Measurements from ENCODE around the gene ARID1B. TPM values are rescaled to one million over a fixed set of nuclear protein-coding genes. Genes with fewer than 3 reads are reported as not detected.

ARID1B gene
- total and polyA plus RNA-seq, 10 donors: 17.7 to 223 (median 141) TPM

GRCh38 chr6:157185986-157186385 lies 408.8 kb downstream of the ARID1B start:
- TF ChIP-seq POLR2A (IDR thresholded peaks at IDR 0.05) (no peak), CTCF (IDR thresholded peaks at IDR 0.05 in 8 of 11, conservative IDR thresholded peaks at IDR 0.05 in 3 of 11) (no peak), POLR2AphosphoS5 (IDR thresholded peaks at IDR 0.05) (no peak)
- H3K27ac ChIP-seq: no peak overlapping the region
- no peaks in the 10 kb centered on the region for H3K9me3 ChIP-seq
- H3K4me1 ChIP-seq: peaks cover 0 to 19% (median 3%) of the 10 kb centered on the region in 6 donors
- 90 to 97% (median 95%) methylated on average over 6 of the region's 6 CpGs for WGBS, 5 donors
- peaks cover 0 to 100% (median 77%) of the 10 kb centered on the region in 6 donors for H3K36me3 ChIP-seq
- H3K4me3 ChIP-seq: no peak overlapping the region
- no peak for DNase-seq
- intact Hi-C loops (cut with DNase I; ENCODE audit: low total_unique reads): loop anchor here (10.0 kb wide), 1 partner anchor 151 kb away; no protein-coding TSS in a partner anchor
- H3K27me3 ChIP-seq (replicated peaks in 1 of 7): no peaks in the 10 kb centered on the region

- intact Hi-C loops (cut with DNase I; ENCODE audit: low total_unique reads): loop anchor here (10.0 kb wide), 1 partner anchor 152 kb away; no protein-coding TSS in a partner anchor
- TF ChIP-seq CTCF (IDR thresholded peaks at IDR 0.05 in 8 of 11, conservative IDR thresholded peaks at IDR 0.05 in 3 of 11) (no peak), POLR2A (IDR thresholded peaks at IDR 0.05) (no peak), POLR2AphosphoS5 (IDR thresholded peaks at IDR 0.05) (no peak)
- Histone ChIP-seq H3K4me1 (peaks cover 0 to 19% (median 3%) of the 10 kb centered on the region in 6 donors), H3K9me3 (no peaks in the 10 kb centered on the region), H3K4me3 (no peak overlapping the region), H3K36me3 (peaks cover 0 to 100% (median 74%) of the 10 kb centered on the region in 6 donors), H3K27ac (no peak overlapping the region), H3K27me3 (replicated peaks in 1 of 7) (no peaks in the 10 kb centered on the region)
- no peak for DNase-seq
- 63 to 80% (median 76%) methylated on average over 3 of the region's 3 CpGs for WGBS, 5 donors
Measured at GRCh38 chr6:157186785-157187181, 409.6 kb downstream of the ARID1B start.

GRCh38 chr6:157187182-157188083 lies 410.3 kb downstream of the ARID1B start:
- Histone ChIP-seq H3K27ac (no peak overlapping the region), H3K4me1 (peaks cover 0 to 19% (median 3%) of the 10 kb centered on the region in 6 donors), H3K9me3 (no peaks in the 10 kb centered on the region), H3K36me3 (peaks cover 0 to 100% (median 70%) of the 10 kb centered on the region in 6 donors), H3K4me3 (no peak overlapping the region), H3K27me3 (replicated peaks in 1 of 7) (no peaks in the 10 kb centered on the region)
- intact Hi-C loops (cut with DNase I; ENCODE audit: low total_unique reads): loop anchor here (10.0 kb wide), 1 partner anchor 153 kb away; no protein-coding TSS in a partner anchor
- DNase-seq: no peak
- no peak for TF ChIP-seq POLR2AphosphoS5 (IDR thresholded peaks at IDR 0.05)
- no peak for TF ChIP-seq CTCF (IDR thresholded peaks at IDR 0.05 in 8 of 11, conservative IDR thresholded peaks at IDR 0.05 in 3 of 11)
- TF ChIP-seq POLR2A (IDR thresholded peaks at IDR 0.05): no peak
- 89 to 95% (median 92%) methylated on average over 11 of the region's 11 CpGs for WGBS, 5 donors

GRCh38 chr6:157188213-157188612 lies 411.0 kb downstream of the ARID1B start:
- H3K27ac ChIP-seq: no peak overlapping the region
- 91 to 96% (median 93%) methylated on average over 7 of the region's 7 CpGs for WGBS, 5 donors
- no peak for TF ChIP-seq POLR2AphosphoS5 (IDR thresholded peaks at IDR 0.05)
- no peak for TF ChIP-seq POLR2A (IDR thresholded peaks at IDR 0.05)
- TF ChIP-seq CTCF (IDR thresholded peaks at IDR 0.05 in 8 of 11, conservative IDR thresholded peaks at IDR 0.05 in 3 of 11): no peak
- H3K9me3 ChIP-seq: no peaks in the 10 kb centered on the region
- intact Hi-C loops (cut with DNase I; ENCODE audit: low total_unique reads): loop anchor here (10.0 kb wide), 1 partner anchor 153 kb away; no protein-coding TSS in a partner anchor
- H3K4me3 ChIP-seq: no peak overlapping the region
- H3K27me3 ChIP-seq (replicated peaks in 1 of 7): no peaks in the 10 kb centered on the region
- H3K36me3 ChIP-seq: peaks cover 0 to 100% (median 66%) of the 10 kb centered on the region in 6 donors
- no peak for DNase-seq
- H3K4me1 ChIP-seq: peaks cover 0 to 19% (median 3%) of the 10 kb centered on the region in 6 donors
